ENCODE measurements around the gene MKRN1.

DNA sequence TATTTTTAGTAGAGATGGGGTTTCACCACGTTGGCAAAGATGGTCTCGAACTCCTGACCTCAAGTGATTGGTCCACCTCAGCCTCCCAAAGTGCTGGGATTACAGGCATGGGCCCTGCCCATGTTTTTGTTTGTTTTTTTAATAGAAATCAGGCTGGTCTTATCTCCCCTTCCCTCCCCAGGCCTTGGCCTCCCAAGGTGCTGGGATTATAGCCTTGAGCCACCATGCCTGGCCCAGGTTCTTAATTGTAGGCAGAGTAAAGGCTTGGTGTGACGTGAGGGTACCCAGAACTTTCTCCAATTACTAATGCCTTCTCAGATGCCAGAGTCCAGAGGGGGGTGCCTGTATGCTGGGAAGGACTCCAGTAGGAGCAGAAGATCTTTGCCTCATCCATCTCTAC is 5.2 kb upstream of the MKRN1 start:
- TF ChIP-seq EP300 (IDR thresholded peaks at IDR 0.05) (no peak), POLR2AphosphoS5 (IDR thresholded peaks at IDR 0.05) (no peak)
- TF ChIP-seq, protein P1, sequence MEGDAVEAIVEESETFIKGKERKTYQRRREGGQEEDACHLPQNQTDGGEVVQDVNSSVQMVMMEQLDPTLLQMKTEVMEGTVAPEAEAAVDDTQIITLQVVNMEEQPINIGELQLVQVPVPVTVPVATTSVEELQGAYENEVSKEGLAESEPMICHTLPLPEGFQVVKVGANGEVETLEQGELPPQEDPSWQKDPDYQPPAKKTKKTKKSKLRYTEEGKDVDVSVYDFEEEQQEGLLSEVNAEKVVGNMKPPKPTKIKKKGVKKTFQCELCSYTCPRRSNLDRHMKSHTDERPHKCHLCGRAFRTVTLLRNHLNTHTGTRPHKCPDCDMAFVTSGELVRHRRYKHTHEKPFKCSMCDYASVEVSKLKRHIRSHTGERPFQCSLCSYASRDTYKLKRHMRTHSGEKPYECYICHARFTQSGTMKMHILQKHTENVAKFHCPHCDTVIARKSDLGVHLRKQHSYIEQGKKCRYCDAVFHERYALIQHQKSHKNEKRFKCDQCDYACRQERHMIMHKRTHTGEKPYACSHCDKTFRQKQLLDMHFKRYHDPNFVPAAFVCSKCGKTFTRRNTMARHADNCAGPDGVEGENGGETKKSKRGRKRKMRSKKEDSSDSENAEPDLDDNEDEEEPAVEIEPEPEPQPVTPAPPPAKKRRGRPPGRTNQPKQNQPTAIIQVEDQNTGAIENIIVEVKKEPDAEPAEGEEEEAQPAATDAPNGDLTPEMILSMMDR (IDR thresholded peaks at IDR 0.05) = no peak

All from stomach (tissue), 4 donors.